Activated CD8-positive, alpha-beta T cell treated with anti-CD3 and anti-CD28 coated beads, Interleukin-2, amount 10 ng/mL, durations not matched to agents 7 days and 5 days (primary cell): ENCODE measurements around the gene TMPRSS4. TPM values are rescaled to one million over a fixed set of nuclear protein-coding genes. Genes with fewer than 3 reads are reported as not detected.

Source experiments
- ATAC-seq: fragments of 150-1000 bp; cut with Tn5 transposase; one replicate; pipeline ENCODE4 v1.10.0; 2021; ENCODE audit warnings: moderate library complexity
- CTCF ChIA-PET: fragments of 350-600 bp; sonication (Branson Sonifier 250); formaldehyde crosslinking; loops from one replicate; lab custom pipeline; 2021; ENCODE audit warnings: antibody characterized with exemption; lab: Charles Lee
- POLR2A ChIA-PET: fragments of 350-600 bp; sonication (Branson Sonifier 250); formaldehyde crosslinking; loops from one replicate; lab custom pipeline; 2021; ENCODE audit warnings: antibody characterized with exemption; lab: Charles Lee
- DNase-seq: peaks from one replicate; pipeline ENCODE4 v3.0.0-alpha.2; 2020
- H3K27ac Mint-ChIP-seq: one replicate; pipeline ENCODE4 v1.8.0; 2021; ENCODE audit warnings: mild to moderate bottlenecking, mixed read lengths
- H3K27me3 Mint-ChIP-seq: one replicate; pipeline ENCODE4 v1.8.0; 2021; ENCODE audit warnings: low read depth, mixed read lengths
- H3K36me3 Mint-ChIP-seq: one replicate; pipeline ENCODE4 v1.8.0; 2021; ENCODE audit warnings: low read depth, mixed read lengths
- H3K4me1 Mint-ChIP-seq: one replicate; pipeline ENCODE4 v1.8.0; 2021; ENCODE audit warnings: low read depth, mixed read lengths
- H3K4me3 Mint-ChIP-seq: one replicate; pipeline ENCODE4 v1.8.0; 2021; ENCODE audit warnings: mild to moderate bottlenecking, mixed read lengths
- H3K9me3 Mint-ChIP-seq: one replicate; pipeline ENCODE4 v1.8.0; 2022; ENCODE audit warnings: mixed read lengths; ENCODE audit not compliant: insufficient read depth
- total RNA-seq, 2 experiments: library from RNA; stranded (reverse); gene quantifications; one replicate each; pipeline ENCODE4 v1.2.3, GENCODE V29; 2021

Gene TMPRSS4
- total RNA-seq, 2 experiments from 2014 or later: 0.37 to 0.50 TPM

DNA sequence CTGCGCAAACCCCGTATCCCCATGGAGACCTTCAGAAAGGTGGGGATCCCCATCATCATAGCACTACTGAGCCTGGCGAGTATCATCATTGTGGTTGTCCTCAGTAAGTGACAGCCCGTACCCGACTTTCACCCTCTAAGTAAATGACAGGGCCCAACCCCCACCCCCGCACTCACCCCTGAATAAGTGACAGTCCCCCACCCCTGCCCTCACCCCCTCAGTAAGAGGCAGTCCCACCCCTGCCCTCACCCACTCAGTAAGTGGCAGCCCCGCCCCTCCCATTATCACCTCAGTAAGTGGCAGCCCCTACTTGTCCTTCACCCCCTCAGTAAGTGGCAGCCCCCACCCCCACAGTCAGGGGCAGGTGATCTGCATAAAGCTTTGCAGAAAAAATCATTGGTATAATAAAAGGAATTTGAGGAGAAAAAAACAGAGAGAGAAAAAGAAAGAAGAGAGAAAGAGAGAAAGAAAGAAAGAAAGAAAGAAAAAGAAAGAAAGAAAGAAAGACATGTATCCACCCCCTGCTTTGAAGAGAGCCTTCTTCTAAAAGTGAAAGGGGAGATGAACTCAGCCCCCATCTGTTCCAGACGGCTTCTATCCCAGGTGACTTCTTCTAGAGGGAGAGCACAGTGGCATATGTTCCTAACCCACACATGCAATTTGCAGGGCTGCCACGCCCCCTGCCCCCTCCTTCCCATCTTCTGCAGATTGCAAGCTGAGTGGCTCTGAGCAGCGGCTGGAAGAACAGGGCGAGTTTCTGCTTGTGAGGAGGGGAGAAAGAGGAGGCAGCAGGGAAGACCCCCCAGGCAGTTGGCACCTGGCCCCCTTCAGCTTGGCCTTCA is 22.3 kb downstream of the TMPRSS4 start:
- no peak for ATAC-seq
- peaks cover 17% of the 10 kb centered on the region for H3K27me3 Mint-ChIP-seq
- POLR2A ChIA-PET: no interaction called here

DNA sequence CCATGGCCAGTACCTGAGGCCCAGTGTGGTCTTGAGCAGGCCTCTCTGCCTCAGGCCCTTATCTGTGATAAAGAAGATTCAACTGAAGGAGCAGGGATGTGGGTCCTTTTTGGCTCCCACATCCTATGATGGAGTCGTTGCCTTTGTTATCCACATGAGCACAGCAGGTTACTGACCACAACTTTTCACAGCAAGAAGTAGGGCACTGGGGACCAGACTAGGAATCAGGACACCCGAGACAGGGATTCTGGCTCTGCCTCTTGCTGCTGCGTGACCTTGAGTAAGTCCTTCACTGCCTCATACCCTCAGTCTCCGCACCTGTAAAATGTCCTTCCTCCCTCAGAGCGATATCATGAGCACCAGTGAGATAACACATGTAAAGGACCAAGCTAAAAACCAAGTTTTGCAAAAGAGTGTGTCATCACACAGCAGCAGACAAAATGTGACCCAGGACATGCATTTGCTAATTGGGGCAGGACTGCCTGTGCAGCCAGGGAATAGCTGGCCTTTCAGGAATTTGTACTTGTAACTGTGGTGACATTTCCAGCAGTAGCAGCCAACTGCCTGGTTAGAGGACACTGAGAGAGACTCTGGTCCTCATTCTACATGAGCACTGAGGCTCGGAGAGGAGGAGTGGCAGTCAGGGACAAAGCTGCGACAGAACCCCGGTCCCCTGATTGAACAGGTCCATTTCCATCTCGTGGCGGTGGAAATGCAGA is 23.1 kb downstream of the TMPRSS4 start:
- ATAC-seq (no peak), DNase-seq (no peak)
- H3K4me3 Mint-ChIP-seq: no peak overlapping the region
- CTCF ChIA-PET: no interaction called here
- H3K36me3 Mint-ChIP-seq: no peaks in the 10 kb centered on the region
- H3K9me3 Mint-ChIP-seq: no peaks in the 10 kb centered on the region
- POLR2A ChIA-PET: interaction anchor here (0.6 kb wide), 1 partner anchor 91 kb away, joined by 3 read pairs; no protein-coding TSS in a partner anchor
- no peak overlapping the region for H3K27ac Mint-ChIP-seq
- H3K4me1 Mint-ChIP-seq: no peaks in the 10 kb centered on the region
- peaks cover 17% of the 10 kb centered on the region for H3K27me3 Mint-ChIP-seq

More for the DNA sequence above, 22.3 kb downstream of the TMPRSS4 start:
- DNase-seq: no peak
- no peaks in the 10 kb centered on the region for H3K4me1 Mint-ChIP-seq
- no peaks in the 10 kb centered on the region for H3K9me3 Mint-ChIP-seq
- CTCF ChIA-PET: no interaction called here
- no peaks in the 10 kb centered on the region for H3K36me3 Mint-ChIP-seq
- no peak overlapping the region for H3K4me3 Mint-ChIP-seq
- H3K27ac Mint-ChIP-seq: no peak overlapping the region

DNA sequence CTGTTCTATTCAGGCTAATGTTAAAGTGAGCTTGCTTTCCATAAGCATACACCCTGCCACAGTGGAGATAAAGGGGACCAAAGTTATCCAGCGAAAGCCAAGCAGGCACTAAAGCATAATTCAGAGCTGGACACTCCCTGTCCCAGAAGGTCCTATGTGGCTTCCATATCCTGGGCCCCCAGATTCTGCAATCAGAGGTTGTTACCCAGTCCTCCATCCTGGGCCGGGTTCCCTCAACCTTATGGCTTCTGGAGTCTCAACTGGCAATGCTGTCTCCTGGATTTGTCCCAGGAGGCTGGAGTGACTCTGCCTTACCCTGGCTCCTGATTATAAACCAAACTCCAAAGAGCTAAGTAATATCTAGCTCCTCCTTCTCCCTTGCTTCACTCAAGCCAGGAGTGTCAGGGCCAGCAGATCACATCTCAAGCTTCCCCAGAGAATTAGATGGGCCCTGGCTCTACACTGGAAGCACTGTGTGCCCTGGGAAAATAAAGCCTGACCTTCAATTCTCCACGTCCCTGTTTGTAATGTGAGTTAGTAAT is 23.9 kb downstream of the TMPRSS4 start:
- peaks cover 20% of the 10 kb centered on the region for H3K27me3 Mint-ChIP-seq
- no peaks in the 10 kb centered on the region for H3K9me3 Mint-ChIP-seq
- H3K4me1 Mint-ChIP-seq: no peaks in the 10 kb centered on the region
- no peak overlapping the region for H3K4me3 Mint-ChIP-seq
- no peaks in the 10 kb centered on the region for H3K36me3 Mint-ChIP-seq
- CTCF ChIA-PET: no interaction called here
- DNase-seq (no peak), ATAC-seq (no peak)
- POLR2A ChIA-PET: no interaction called here
- H3K27ac Mint-ChIP-seq: no peak overlapping the region

DNA sequence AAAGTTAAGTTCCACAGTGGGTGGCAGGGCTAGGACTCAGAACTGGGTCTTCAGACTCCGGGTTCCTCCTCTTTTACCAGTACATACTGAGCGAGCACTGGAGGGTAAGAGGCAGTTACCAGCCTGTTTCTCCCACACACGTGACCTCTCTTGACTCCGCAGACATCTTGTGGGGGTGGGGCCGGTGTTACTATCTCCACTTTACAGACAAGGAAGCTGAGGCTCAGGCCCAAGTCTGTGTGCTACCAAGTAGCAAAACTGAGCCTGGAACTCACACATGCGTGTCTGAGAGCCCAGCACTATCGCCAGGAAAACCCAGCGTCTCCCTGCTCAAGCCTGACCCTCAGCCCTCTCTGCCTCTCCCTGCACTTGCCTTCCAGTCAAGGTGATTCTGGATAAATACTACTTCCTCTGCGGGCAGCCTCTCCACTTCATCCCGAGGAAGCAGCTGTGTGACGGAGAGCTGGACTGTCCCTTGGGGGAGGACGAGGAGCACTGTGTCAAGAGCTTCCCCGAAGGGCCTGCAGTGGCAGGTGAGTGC is 25.9 kb downstream of the TMPRSS4 start:
- Mint-ChIP-seq H3K27me3 (peaks cover 18% of the 10 kb centered on the region), H3K4me3 (no peak overlapping the region), H3K9me3 (no peaks in the 10 kb centered on the region), H3K27ac (no peak overlapping the region), H3K36me3 (no peaks in the 10 kb centered on the region), H3K4me1 (no peaks in the 10 kb centered on the region)
- DNase-seq (no peak), ATAC-seq (no peak)
- POLR2A ChIA-PET: no interaction called here
- CTCF ChIA-PET: no interaction called here

DNA sequence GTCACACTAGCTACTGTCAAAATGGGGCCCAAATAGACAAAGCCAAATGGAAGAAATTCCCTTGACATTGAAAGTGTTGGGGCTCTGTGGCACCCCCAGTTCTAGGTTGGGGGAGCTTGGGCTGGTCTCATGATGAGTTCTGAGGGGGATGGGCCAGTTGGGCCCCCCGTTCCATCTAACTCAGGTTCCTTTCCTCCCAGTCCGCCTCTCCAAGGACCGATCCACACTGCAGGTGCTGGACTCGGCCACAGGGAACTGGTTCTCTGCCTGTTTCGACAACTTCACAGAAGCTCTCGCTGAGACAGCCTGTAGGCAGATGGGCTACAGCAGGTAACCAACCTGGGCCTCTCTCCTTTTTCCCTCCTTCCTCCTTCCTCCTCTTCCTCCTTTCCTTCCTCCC is 27.6 kb downstream of the TMPRSS4 start:
- Mint-ChIP-seq H3K36me3 (no peaks in the 10 kb centered on the region), H3K9me3 (no peaks in the 10 kb centered on the region), H3K27ac (no peak overlapping the region), H3K4me1 (no peaks in the 10 kb centered on the region), H3K27me3 (peaks cover 11% of the 10 kb centered on the region), H3K4me3 (no peak overlapping the region)
- ATAC-seq (no peak), DNase-seq (no peak)
- ChIA-PET POLR2A (no interaction called here), CTCF (no interaction called here)

DNA sequence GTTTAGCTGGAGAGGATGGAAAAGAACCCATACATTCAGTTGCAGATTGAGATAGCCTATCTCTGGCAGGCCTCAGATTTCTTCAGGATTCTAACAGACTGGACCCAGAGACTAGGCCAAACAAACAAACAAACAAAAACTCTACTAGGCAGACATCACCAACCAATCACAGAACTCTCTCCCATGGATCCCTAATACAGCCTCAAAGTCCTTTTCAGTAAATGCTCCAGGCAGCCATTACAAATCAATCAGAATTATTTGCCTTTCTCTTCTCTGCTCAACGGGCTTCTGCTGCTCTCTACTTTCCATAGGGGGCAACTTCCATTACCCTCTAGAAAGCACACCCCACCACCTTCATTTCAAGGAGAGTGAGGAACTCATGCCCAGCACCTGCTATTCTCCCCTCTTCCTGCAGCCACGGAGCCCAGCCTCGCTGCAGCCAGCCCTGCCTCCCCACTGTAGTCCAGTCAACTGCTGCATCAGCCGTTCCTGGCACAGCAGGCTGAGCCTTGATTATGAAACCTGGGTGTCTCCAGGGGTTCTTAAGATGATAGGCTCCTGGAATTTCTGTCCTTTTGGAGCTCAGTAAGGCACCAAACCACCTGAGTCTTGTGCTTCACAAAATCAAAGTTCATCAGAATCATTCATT is 28.9 kb downstream of the TMPRSS4 start:
- CTCF ChIA-PET: no interaction called here
- no peaks in the 10 kb centered on the region for H3K4me1 Mint-ChIP-seq
- no peaks in the 10 kb centered on the region for H3K9me3 Mint-ChIP-seq
- no peak overlapping the region for H3K4me3 Mint-ChIP-seq
- peaks cover 11% of the 10 kb centered on the region for H3K27me3 Mint-ChIP-seq
- no peaks in the 10 kb centered on the region for H3K36me3 Mint-ChIP-seq
- POLR2A ChIA-PET: no interaction called here
- DNase-seq (no peak), ATAC-seq (no peak)
- no peak overlapping the region for H3K27ac Mint-ChIP-seq

DNA sequence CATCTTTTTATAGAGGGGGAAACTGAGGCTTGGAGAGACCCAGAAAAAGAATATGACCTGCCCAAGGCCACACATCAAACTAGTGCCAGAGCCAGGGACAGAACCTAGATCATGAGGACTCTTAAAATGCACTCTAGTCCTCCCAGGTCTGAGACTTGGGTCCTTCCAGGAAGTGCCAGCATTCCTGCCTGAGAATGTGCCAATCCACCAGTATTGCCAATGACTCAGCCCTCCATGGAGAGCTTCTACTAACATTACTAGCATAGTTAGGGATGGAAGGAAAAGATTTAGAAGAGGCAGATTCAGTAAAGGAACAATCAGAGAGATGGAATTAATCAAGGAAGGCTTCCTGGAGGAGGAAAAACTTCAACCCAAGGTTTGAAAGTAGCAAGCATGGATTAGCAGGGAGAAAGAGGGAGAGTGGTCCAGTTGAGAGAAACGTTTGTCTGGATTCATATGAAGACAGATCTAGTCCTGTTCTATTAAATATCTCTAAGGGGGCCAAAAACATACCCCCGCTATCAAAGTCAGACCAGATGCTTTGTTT is 30.0 kb downstream of the TMPRSS4 start:
- Mint-ChIP-seq H3K9me3 (no peaks in the 10 kb centered on the region), H3K27me3 (peaks cover 9% of the 10 kb centered on the region), H3K4me1 (peaks cover 8% of the 10 kb centered on the region), H3K27ac (no peak overlapping the region), H3K4me3 (no peak overlapping the region), H3K36me3 (no peaks in the 10 kb centered on the region)
- DNase-seq: no peak
- POLR2A ChIA-PET: interaction anchor here (0.6 kb wide), 1 partner anchor 359 kb away, joined by 3 read pairs; no protein-coding TSS in a partner anchor
- ATAC-seq: no peak
- CTCF ChIA-PET: no interaction called here

DNA sequence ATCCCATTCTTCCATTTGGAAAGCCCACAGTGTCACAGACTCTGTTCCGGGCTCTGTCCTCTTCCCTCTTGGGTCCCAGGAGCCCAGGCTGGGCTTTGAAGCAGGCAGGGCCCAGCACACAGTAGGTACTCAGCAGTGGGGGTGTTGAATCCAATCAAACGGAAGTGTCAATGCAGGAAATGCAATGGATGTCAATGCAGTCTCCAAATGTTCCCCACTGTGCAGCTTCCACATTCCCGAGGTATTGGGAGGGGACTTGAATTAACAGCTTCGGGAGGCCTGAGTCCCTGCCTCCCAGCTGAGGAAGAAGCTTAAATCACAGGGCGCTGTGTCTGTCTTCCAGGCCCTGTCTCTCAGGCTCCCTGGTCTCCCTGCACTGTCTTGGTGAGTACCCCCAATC is 31.6 kb downstream of the TMPRSS4 start:
- DNase-seq (no peak), ATAC-seq (no peak)
- no peaks in the 10 kb centered on the region for H3K9me3 Mint-ChIP-seq
- no peak overlapping the region for H3K27ac Mint-ChIP-seq
- ChIA-PET CTCF (no interaction called here), POLR2A (interaction anchor here (0.6 kb wide), 1 partner anchor 255 kb away, joined by 4 read pairs; no protein-coding TSS in a partner anchor)
- peaks cover 9% of the 10 kb centered on the region for H3K27me3 Mint-ChIP-seq
- H3K4me1 Mint-ChIP-seq: peaks cover 20% of the 10 kb centered on the region
- H3K36me3 Mint-ChIP-seq: no peaks in the 10 kb centered on the region
- no peak overlapping the region for H3K4me3 Mint-ChIP-seq

DNA sequence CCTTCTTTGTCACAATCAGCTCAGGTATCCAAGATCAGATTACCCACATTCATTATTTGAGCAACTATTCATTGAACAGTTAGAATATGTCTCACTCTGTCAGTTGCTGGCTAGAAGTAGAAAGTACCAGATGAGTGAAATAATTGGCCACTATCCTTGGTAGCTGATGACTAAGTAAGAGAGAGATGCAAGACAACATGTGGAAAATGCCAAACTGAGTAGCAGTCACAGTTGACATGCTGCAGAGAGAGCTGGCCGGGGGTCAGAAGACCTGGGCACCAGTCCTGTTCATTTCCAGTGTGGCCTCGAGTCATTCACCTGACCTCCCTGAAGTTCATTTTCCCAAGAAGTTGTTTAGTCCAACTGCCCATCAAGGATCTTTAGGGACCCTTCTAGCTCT is 32.4 kb downstream of the TMPRSS4 start:
- POLR2A ChIA-PET: interaction anchor here (0.6 kb wide), 1 partner anchor 256 kb away, joined by 4 read pairs; no protein-coding TSS in a partner anchor
- H3K27me3 Mint-ChIP-seq: peaks cover 7% of the 10 kb centered on the region
- peaks cover 27% of the 10 kb centered on the region for H3K4me1 Mint-ChIP-seq
- H3K4me3 Mint-ChIP-seq: no peak overlapping the region
- H3K36me3 Mint-ChIP-seq: no peaks in the 10 kb centered on the region
- no peaks in the 10 kb centered on the region for H3K9me3 Mint-ChIP-seq
- CTCF ChIA-PET: interaction anchor here (1.0 kb wide), 1 partner anchor 34 kb away, joined by 3 read pairs; no protein-coding TSS in a partner anchor
- ATAC-seq (no peak), DNase-seq (no peak)
- no peak overlapping the region for H3K27ac Mint-ChIP-seq

DNA sequence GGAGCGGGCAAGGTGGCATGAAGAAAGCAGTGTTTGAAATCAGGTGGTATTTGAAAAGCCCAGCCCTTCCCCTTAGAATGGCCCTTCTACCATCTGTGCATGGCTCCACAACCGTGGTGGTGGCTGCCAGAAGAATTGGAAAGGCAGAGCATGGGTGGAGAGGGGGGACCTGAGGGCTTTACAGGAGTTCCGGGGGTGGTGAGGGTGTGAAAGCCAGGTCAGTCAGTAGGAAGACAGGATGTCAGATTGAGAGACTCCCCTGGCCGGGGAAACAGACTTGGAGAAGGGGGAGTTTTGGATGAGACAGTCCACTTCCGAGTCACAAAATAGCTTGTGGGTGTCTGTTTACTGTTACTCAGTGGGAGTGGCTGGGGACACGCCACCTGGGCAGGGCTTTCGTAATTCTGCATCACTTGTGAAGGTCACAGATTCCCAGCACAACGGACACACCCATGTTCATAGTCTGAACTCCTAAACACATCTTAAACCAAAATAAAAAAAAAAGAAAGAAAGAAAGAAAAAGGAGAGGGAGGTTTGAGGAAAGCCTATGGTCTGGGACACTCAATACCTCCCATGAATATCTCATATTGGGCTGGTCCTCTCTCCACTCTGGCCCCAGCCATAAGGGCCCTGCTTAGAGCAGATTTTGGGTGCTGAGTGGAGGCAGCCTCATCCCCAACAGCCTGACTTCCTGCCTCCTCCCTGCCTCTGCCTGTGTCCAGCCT is 34.3 kb downstream of the TMPRSS4 start:
- Mint-ChIP-seq H3K4me3 (no peak overlapping the region), H3K36me3 (no peaks in the 10 kb centered on the region), H3K4me1 (peaks cover 42% of the 10 kb centered on the region), H3K27ac (no peak overlapping the region), H3K9me3 (no peaks in the 10 kb centered on the region), H3K27me3 (peaks cover under 1% of the 10 kb centered on the region)
- ChIA-PET POLR2A (no interaction called here), CTCF (no interaction called here)
- DNase-seq (no peak), ATAC-seq (no peak)

DNA sequence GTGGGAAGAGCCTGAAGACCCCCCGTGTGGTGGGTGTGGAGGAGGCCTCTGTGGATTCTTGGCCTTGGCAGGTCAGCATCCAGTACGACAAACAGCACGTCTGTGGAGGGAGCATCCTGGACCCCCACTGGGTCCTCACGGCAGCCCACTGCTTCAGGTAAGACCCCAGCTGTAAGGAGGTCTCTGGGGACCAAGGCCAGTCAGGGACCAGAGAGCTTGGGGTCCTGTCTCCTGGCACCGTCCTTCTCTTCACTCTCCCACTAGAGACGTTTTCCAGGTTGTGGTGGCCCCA is 34.8 kb downstream of the TMPRSS4 start:
- H3K4me3 Mint-ChIP-seq: no peak overlapping the region
- peak overlapping the region; percentile 21 for H3K27ac Mint-ChIP-seq
- CTCF ChIA-PET: no interaction called here
- H3K4me1 Mint-ChIP-seq: peaks cover 45% of the 10 kb centered on the region
- H3K9me3 Mint-ChIP-seq: no peaks in the 10 kb centered on the region
- DNase-seq (no peak), ATAC-seq (no peak)
- no peaks in the 10 kb centered on the region for H3K36me3 Mint-ChIP-seq
- POLR2A ChIA-PET: no interaction called here
- H3K27me3 Mint-ChIP-seq: no peaks in the 10 kb centered on the region
